Neural cell (in vitro differentiated cells): Measurements from ENCODE around the gene DNAJB6. TPM values are rescaled to one million over a fixed set of nuclear protein-coding genes. Genes with fewer than 3 reads are reported as not detected.

ENCODE experiments used
- H2AFZ ChIP-seq: fragments of 200-600, 300-800 bp; sonication (generic), shearing (Covaris generic); 2 replicates; pipeline ENCODE4 v1.6.0; 2014; ENCODE audit warnings: low read depth, mild to moderate bottlenecking, antibody characterized with exemption, low read length, moderate library complexity
- H3F3A ChIP-seq: fragments of 200-600 bp; shearing (Covaris generic); 2 replicates; pipeline ENCODE4 v1.6.1; 2016; ENCODE audit warnings: mild to moderate bottlenecking, moderate library complexity, mixed read lengths, antibody characterized with exemption, low read length; ENCODE audit not compliant: insufficient read depth, poor library complexity, severe bottlenecking
- H3K27ac ChIP-seq: fragments of 200-600, 300-800 bp; sonication (generic), shearing (Covaris generic); 2 replicates; pipeline ENCODE4 v1.5.1; 2014; ENCODE audit warnings: mild to moderate bottlenecking, low read length, moderate library complexity
- H3K27me3 ChIP-seq: fragments of 300-800, 200-600 bp; sonication (generic), shearing (Covaris generic); 2 replicates; pipeline ENCODE4 v1.6.0; 2014; ENCODE audit warnings: mild to moderate bottlenecking, low read depth, low read length, moderate library complexity; ENCODE audit not compliant: insufficient read depth
- H3K36me3 ChIP-seq: fragments of 300-800, 200-600 bp; sonication (generic), shearing (Covaris generic); 2 replicates; pipeline ENCODE4 v1.5.1; 2014; ENCODE audit warnings: mild to moderate bottlenecking, antibody characterized with exemption, low read length, moderate library complexity; ENCODE audit not compliant: insufficient read depth
- H3K4me2 ChIP-seq: fragments of 300-800, 200-600 bp; sonication (generic), shearing (Covaris generic); 2 replicates; pipeline ENCODE4 v1.6.0; 2014; ENCODE audit warnings: mild to moderate bottlenecking, low read length
- H3K4me3 ChIP-seq: fragments of 300-800, 200-600 bp; sonication (generic), shearing (Covaris generic); 2 replicates; pipeline ENCODE4 v1.5.1; 2014; ENCODE audit warnings: mild to moderate bottlenecking, low read length, moderate library complexity
- H3K79me2 ChIP-seq: fragments of 200-600 bp; shearing (Covaris generic); replicated peaks from 2 replicates; pipeline ENCODE4 v1.6.0; 2014; ENCODE audit warnings: mild to moderate bottlenecking, low read length, moderate library complexity; ENCODE audit not compliant: insufficient read depth
- H3K9ac ChIP-seq: fragments of 300-800, 200-600 bp; sonication (generic), shearing (Covaris generic); 2 replicates; pipeline ENCODE4 v1.6.1; 2016; ENCODE audit warnings: mild to moderate bottlenecking, low read length, mixed read lengths
- H3K9me2 ChIP-seq: fragments of 200-600 bp; shearing (Covaris generic); 2 replicates; pipeline ENCODE4 v1.6.1; 2016; ENCODE audit warnings: mild to moderate bottlenecking, low read length, mixed read lengths; ENCODE audit not compliant: insufficient read depth
- H3K9me3 ChIP-seq: fragments of 200-600, 300-800 bp; sonication (generic), shearing (Covaris generic); 2 replicates; pipeline ENCODE4 v1.6.1; 2016; ENCODE audit warnings: mild to moderate bottlenecking, mixed run types, low read length, moderate library complexity, mixed read lengths
- H4K20me1 ChIP-seq: fragments of 200-600 bp; shearing (Covaris generic); 2 replicates; pipeline ENCODE4 v1.6.1; 2016; ENCODE audit warnings: mild to moderate bottlenecking, mixed run types; ENCODE audit not compliant: insufficient read depth
- EP300 ChIP-seq: fragments of 450-650 bp; conservative IDR thresholded peaks from 2 replicates; pipeline ENCODE4 v1.6.1; 2014; ENCODE audit warnings: antibody characterized with exemption, mild to moderate bottlenecking, moderate library complexity; ENCODE audit not compliant: poor library complexity, severe bottlenecking
- EZH2 ChIP-seq: fragments of 200-600, 300-800 bp; shearing (Covaris generic), sonication (generic); IDR thresholded peaks from 2 replicates; pipeline ENCODE4 v1.6.1; 2014; ENCODE audit warnings: antibody characterized with exemption, low read length, borderline replicate concordance, mild to moderate bottlenecking; ENCODE audit not compliant: insufficient read depth, poor library complexity, severe bottlenecking
- POLR2AphosphoS5 ChIP-seq: IDR thresholded peaks from 2 replicates; pipeline ENCODE4 v1.6.1; 2012
- RAD21 ChIP-seq: fragments of 450-650 bp; conservative IDR thresholded peaks from 2 replicates; pipeline ENCODE4 v1.6.1; 2014; ENCODE audit warnings: antibody characterized with exemption, mild to moderate bottlenecking, moderate library complexity
- TAF1 ChIP-seq: IDR thresholded peaks from 2 replicates; pipeline ENCODE4 v1.6.1; 2012; ENCODE audit warnings: low read depth
- polyA plus RNA-seq: library from polyadenylated mRNA; depleted of rRNA; stranded (reverse); fragments of >200 nt; gene quantifications from 2 replicates; pipeline ENCODE4 v1.2.3, GENCODE V29; 2014
- TF ChIP-seq, protein P1 (sequence below): IDR thresholded peaks from 2 replicates; pipeline ENCODE4 v1.6.1; 2012; ENCODE audit warnings: borderline replicate concordance
- TF ChIP-seq, protein P2 (sequence below): fragments of 450-650 bp; IDR thresholded peaks from 2 replicates; pipeline ENCODE4 v1.5.1; 2014; ENCODE audit warnings: antibody characterized with exemption, mild to moderate bottlenecking, moderate library complexity; ENCODE audit not compliant: poor library complexity, severe bottlenecking

DNAJB6 gene
- polyA plus RNA-seq, 1 donor from 2014 or later = 427 TPM

DNA sequence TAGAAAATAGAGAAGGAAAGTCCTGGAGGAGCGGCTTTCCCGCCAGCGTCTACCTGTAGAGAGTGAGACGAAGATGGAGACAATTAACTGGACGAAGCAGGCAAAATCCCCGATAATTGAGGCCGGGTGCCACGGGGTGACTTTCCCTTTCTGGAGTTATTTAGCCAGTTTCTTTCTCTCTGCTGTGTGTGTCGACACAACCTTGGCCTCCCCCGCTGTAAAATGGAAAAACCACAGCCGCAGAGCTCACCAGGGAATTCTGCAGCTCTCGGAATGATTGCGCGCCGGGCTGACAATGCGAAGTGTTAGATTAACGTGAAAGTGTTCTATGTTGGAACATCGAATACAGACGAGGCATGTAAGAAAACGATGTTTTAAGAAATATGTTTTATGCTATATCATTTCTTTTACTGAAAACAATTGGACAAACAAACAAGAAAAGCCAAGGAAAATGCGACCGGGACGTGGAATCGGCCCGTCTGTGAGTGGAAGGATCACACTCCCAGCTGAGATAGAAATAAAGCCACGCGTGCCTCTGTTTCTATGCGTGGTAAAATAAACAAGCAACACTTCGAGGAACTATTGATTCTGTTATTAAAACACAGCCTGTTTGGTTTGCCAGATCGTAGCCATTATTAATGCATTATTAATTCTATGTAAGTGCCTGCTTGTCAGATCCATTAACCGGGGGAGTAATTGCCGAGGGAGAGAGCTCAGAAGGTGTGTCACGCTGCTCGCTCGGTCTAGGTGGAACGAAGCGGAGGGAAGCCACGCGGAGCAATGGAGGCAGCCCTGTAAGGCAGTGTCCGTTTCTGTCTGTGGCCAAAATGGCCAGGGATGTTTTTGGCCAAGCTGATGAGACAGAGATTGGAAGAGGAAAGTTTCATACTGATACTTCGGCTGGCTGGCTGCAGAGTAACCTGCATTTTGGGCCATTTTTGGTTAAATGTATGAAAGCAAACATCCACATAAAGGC is 129.4 kb downstream of the DNAJB6 start:
- H3K9me3 ChIP-seq = no peaks in the 10 kb centered on the region
- H3K9ac ChIP-seq = peak overlapping the region; percentile 69
- no peak overlapping the region for H3K4me2 ChIP-seq
- TF ChIP-seq POLR2AphosphoS5 = peak; percentile 32
- TF ChIP-seq, protein P1, sequence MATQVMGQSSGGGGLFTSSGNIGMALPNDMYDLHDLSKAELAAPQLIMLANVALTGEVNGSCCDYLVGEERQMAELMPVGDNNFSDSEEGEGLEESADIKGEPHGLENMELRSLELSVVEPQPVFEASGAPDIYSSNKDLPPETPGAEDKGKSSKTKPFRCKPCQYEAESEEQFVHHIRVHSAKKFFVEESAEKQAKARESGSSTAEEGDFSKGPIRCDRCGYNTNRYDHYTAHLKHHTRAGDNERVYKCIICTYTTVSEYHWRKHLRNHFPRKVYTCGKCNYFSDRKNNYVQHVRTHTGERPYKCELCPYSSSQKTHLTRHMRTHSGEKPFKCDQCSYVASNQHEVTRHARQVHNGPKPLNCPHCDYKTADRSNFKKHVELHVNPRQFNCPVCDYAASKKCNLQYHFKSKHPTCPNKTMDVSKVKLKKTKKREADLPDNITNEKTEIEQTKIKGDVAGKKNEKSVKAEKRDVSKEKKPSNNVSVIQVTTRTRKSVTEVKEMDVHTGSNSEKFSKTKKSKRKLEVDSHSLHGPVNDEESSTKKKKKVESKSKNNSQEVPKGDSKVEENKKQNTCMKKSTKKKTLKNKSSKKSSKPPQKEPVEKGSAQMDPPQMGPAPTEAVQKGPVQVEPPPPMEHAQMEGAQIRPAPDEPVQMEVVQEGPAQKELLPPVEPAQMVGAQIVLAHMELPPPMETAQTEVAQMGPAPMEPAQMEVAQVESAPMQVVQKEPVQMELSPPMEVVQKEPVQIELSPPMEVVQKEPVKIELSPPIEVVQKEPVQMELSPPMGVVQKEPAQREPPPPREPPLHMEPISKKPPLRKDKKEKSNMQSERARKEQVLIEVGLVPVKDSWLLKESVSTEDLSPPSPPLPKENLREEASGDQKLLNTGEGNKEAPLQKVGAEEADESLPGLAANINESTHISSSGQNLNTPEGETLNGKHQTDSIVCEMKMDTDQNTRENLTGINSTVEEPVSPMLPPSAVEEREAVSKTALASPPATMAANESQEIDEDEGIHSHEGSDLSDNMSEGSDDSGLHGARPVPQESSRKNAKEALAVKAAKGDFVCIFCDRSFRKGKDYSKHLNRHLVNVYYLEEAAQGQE = peak; percentile 60
- no peak for TF ChIP-seq TAF1
- no peak for TF ChIP-seq EZH2
- no peaks in the 10 kb centered on the region for H3K9me2 ChIP-seq
- H3F3A ChIP-seq = no peaks in the 10 kb centered on the region
- peak overlapping the region; percentile 95 for H3K27ac ChIP-seq
- no peaks in the 10 kb centered on the region for H3K79me2 ChIP-seq
- no peaks in the 10 kb centered on the region for H4K20me1 ChIP-seq
- no peaks in the 10 kb centered on the region for H3K36me3 ChIP-seq
- H2AFZ ChIP-seq = no peak overlapping the region
- no peaks in the 10 kb centered on the region for H3K27me3 ChIP-seq
- H3K4me3 ChIP-seq = peak overlapping the region; percentile 51

DNA sequence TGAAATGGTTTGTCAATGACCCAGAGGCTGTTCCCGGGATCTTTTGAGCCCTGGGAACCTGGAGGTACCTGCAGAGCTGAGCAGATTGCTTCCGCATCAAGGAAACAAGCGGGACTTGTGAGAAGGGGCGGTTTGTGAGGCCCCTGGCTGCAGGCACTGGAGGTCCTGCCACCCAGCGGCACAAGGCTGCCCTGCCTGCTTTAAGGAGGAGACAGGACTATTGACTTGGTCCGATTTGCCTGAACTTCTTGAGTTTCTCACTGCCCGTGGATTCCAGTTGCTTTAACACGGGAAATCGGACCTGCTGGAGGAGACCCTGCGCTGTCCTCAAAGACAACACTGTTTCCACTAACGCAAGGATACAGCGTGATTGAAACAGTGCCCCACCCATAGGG is 130.1 kb downstream of the DNAJB6 start:
- Histone ChIP-seq H3F3A (no peaks in the 10 kb centered on the region), H3K4me3 (peak overlapping the region; percentile 51), H3K27me3 (no peaks in the 10 kb centered on the region), H3K4me2 (no peak overlapping the region), H3K27ac (peak overlapping the region; percentile 95), H3K79me2 (no peaks in the 10 kb centered on the region), H3K9me3 (no peaks in the 10 kb centered on the region), H3K36me3 (no peaks in the 10 kb centered on the region), H3K9ac (peak overlapping the region; percentile 69), H2AFZ (no peak overlapping the region), H4K20me1 (no peaks in the 10 kb centered on the region), H3K9me2 (no peaks in the 10 kb centered on the region)
- TF ChIP-seq RAD21 = no peak
- no peak for TF ChIP-seq EP300
- TF ChIP-seq POLR2AphosphoS5 = no peak
- TF ChIP-seq, protein P2, sequence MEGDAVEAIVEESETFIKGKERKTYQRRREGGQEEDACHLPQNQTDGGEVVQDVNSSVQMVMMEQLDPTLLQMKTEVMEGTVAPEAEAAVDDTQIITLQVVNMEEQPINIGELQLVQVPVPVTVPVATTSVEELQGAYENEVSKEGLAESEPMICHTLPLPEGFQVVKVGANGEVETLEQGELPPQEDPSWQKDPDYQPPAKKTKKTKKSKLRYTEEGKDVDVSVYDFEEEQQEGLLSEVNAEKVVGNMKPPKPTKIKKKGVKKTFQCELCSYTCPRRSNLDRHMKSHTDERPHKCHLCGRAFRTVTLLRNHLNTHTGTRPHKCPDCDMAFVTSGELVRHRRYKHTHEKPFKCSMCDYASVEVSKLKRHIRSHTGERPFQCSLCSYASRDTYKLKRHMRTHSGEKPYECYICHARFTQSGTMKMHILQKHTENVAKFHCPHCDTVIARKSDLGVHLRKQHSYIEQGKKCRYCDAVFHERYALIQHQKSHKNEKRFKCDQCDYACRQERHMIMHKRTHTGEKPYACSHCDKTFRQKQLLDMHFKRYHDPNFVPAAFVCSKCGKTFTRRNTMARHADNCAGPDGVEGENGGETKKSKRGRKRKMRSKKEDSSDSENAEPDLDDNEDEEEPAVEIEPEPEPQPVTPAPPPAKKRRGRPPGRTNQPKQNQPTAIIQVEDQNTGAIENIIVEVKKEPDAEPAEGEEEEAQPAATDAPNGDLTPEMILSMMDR = no peak

Other genes with a start within 250 kb of the DNAJB6 start
- gene UBE3C, start 198.1 kb upstream of the DNAJB6 start, polyA plus RNA-seq = 39.0 and 46.3 TPM in 2 replicates